GF-D8 (cell line): Measurements from ENCODE around the gene GPR22.
A peak's percentile ranks its signal among the peaks of the same experiment; 100 is the strongest.

Experiments used
- DNase-seq: peaks from one replicate; lab custom pipeline; 2025; lab: John Stamatoyannopoulos, UW

The GPR22 gene

GRCh38 chr7:107479303-107479702 lies 9.4 kb downstream of the GPR22 start:
- DNase-seq = no peak

GRCh38 chr7:107480932-107481331 lies 11.1 kb downstream of the GPR22 start:
- no peak for DNase-seq

GRCh38 chr7:107482571-107482970 lies 12.7 kb downstream of the GPR22 start:
- no peak for DNase-seq

GRCh38 chr7:107486041-107486440 lies 16.2 kb downstream of the GPR22 start:
- no peak for DNase-seq

GRCh38 chr7:107492875-107493274 lies 23.0 kb downstream of the GPR22 start:
- no peak for DNase-seq

GRCh38 chr7:107494315-107494751 lies 24.5 kb downstream of the GPR22 start:
- DNase-seq = no peak

GRCh38 chr7:107494884-107495283 lies 25.0 kb downstream of the GPR22 start:
- DNase-seq = no peak

- DNase-seq = no peak
Measured at GRCh38 chr7:107495516-107495915, 25.7 kb downstream of the GPR22 start.

GRCh38 chr7:107499731-107500130 lies 29.9 kb downstream of the GPR22 start:
- no peak for DNase-seq

GRCh38 chr7:107501593-107501992 lies 31.7 kb downstream of the GPR22 start:
- no peak for DNase-seq

- DNase-seq = no peak
Measured at GRCh38 chr7:107502154-107502553, 32.3 kb downstream of the GPR22 start.

- no peak for DNase-seq
Measured at GRCh38 chr7:107502797-107503196, 32.9 kb downstream of the GPR22 start.

GRCh38 chr7:107503687-107504086 lies 33.8 kb downstream of the GPR22 start:
- DNase-seq = no peak

GRCh38 chr7:107505362-107505761 lies 35.5 kb downstream of the GPR22 start:
- DNase-seq = no peak

- DNase-seq = no peak
Measured at GRCh38 chr7:107505997-107506673, 36.3 kb downstream of the GPR22 start.

GRCh38 chr7:107506674-107507339 lies 37.0 kb downstream of the GPR22 start:
- peak; percentile 62 for DNase-seq
